H1 (cell line): ENCODE measurements around the gene TARDBP. TPM values are rescaled to one million over a fixed set of nuclear protein-coding genes. Genes with fewer than 3 reads are reported as not detected.
"Not testable (repeated sequence)": the region's sequence is repeated elsewhere in the genome, so short reads cannot be mapped to it uniquely, and the experiment has no call there.

Experiments
- CTCF ChIA-PET: fragments of 300-600 bp; sonication (Branson Sonifier 250); formaldehyde crosslinking; loops from one replicate; lab custom pipeline; 2021; ENCODE audit not compliant: partially characterized antibody; lab: Charles Lee
- POLR2A ChIA-PET: fragments of 300-600 bp; sonication (Branson Sonifier 250); formaldehyde crosslinking; loops from one replicate; lab custom pipeline; 2021; ENCODE audit warnings: inconsistent platforms; ENCODE audit not compliant: partially characterized antibody; lab: Charles Lee
- DNase-seq, 2 experiments: peaks; one replicate each; pipeline versions ENCODE4 v3.0.0 to v3.0.0-alpha.2; 2010 to 2022; ENCODE audit warnings: low spot score in 2 of 2, low read depth in 1 of 2, mixed read lengths in 1 of 2
- FAIRE-seq: peaks from 2 replicates; lab custom pipeline; 2011; peaks lifted over from hg19 to GRCh38; lab: Jason Lieb, UNC
- H2AFZ ChIP-seq: 2 replicates; pipeline ENCODE4 v1.8.1; 2012; ENCODE audit warnings: low read length, inconsistent platforms
- H2AK5ac ChIP-seq: 2 replicates; pipeline ENCODE4 v1.6.1; 2013; ENCODE audit warnings: low read depth, low read length
- H2BK120ac ChIP-seq: replicated peaks from 2 replicates; pipeline ENCODE3; 2013; ENCODE audit warnings: low read depth, low read length, inconsistent platforms
- H2BK12ac ChIP-seq: 2 replicates; pipeline ENCODE4 v1.6.1; 2013; ENCODE audit warnings: low read depth, low read length
- H2BK15ac ChIP-seq: 2 replicates; pipeline ENCODE4 v1.6.1; 2013; ENCODE audit warnings: low read length
- H2BK20ac ChIP-seq: 2 replicates; pipeline ENCODE4 v1.6.1; 2013; ENCODE audit warnings: low read length
- H2BK5ac ChIP-seq: 2 replicates; pipeline ENCODE4 v1.6.1; 2013; ENCODE audit warnings: low read depth, low read length
- H3K14ac ChIP-seq: 2 replicates; pipeline ENCODE4 v1.6.1; 2013; ENCODE audit warnings: inconsistent platforms; ENCODE audit not compliant: insufficient read length
- H3K18ac ChIP-seq: 2 replicates; pipeline ENCODE4 v1.6.1; 2013; ENCODE audit warnings: low read length; ENCODE audit errors: extremely low read depth
- H3K23ac ChIP-seq: 2 replicates; pipeline ENCODE4 v1.6.1; 2013; ENCODE audit warnings: inconsistent platforms; ENCODE audit not compliant: insufficient read length
- H3K23me2 ChIP-seq: 2 replicates; pipeline ENCODE4 v1.6.1; 2013; ENCODE audit warnings: low read depth, low read length
- H3K27ac ChIP-seq: 2 replicates; pipeline ENCODE4 v1.6.1; 2011; ENCODE audit warnings: low read depth, low read length, inconsistent platforms
- H3K27me3 ChIP-seq, 4 experiments: replicated peaks in 1 of 4; 1 replicate in 1 of 4; 2 replicates in 3 of 4; pipeline versions ENCODE4 v1.6.1 to v1.8.1; 2011 to 2013; ENCODE audit warnings: low read length in 3 of 4, mild to moderate bottlenecking in 3 of 4, inconsistent platforms in 2 of 4, mixed read lengths in 2 of 4, moderate library complexity in 1 of 4; ENCODE audit not compliant: control insufficient read depth in 3 of 4, insufficient read depth in 3 of 4; ENCODE audit errors: extremely low read depth in 1 of 4
- H3K36me3 ChIP-seq, 4 experiments: 2 replicates each; pipeline versions ENCODE4 v1.6.1 to v1.8.1; 2011 to 2013; ENCODE audit warnings: mild to moderate bottlenecking in 4 of 4, low read length in 3 of 4, moderate library complexity in 2 of 4, control low read depth in 1 of 4, inconsistent platforms in 1 of 4; ENCODE audit not compliant: insufficient read depth in 4 of 4, control insufficient read depth in 2 of 4
- H3K4ac ChIP-seq: replicated peaks from 2 replicates; pipeline ENCODE3; 2013; ENCODE audit warnings: low read length, low read depth, mixed read lengths, inconsistent platforms; ENCODE audit not compliant: insufficient read length
- H3K4me1 ChIP-seq, 4 experiments: replicated peaks in 1 of 4; 1 replicate in 1 of 4; 2 replicates in 3 of 4; pipeline versions ENCODE4 v1.6.1 to v1.8.1; 2011 to 2013; ENCODE audit warnings: low read length in 3 of 4, inconsistent platforms in 2 of 4, mixed read lengths in 1 of 4; ENCODE audit not compliant: insufficient read depth in 4 of 4, control insufficient read depth in 3 of 4
- H3K4me2 ChIP-seq, 2 experiments: 2 replicates each; pipeline versions ENCODE4 v1.6.1 to v1.8.1; 2011 to 2013; ENCODE audit warnings: low read depth in 2 of 2, low read length in 2 of 2, control low read depth in 1 of 2, inconsistent platforms in 1 of 2, mild to moderate bottlenecking in 1 of 2; ENCODE audit not compliant: insufficient read depth in 1 of 2
- H3K4me3 ChIP-seq, 4 experiments: fragments of 200-600, 300-600 bp in 1 of 4; sonication (generic), shearing (Covaris generic), sonication (Bioruptor Twin) in 1 of 4; 2 replicates each; pipeline versions ENCODE4 v1.5.1 to v1.8.1; 2011 to 2016; ENCODE audit warnings: low read length in 4 of 4, low read depth in 3 of 4, control low read depth in 2 of 4, inconsistent platforms in 2 of 4, mild to moderate bottlenecking in 2 of 4, mixed read lengths in 1 of 4, moderate library complexity in 1 of 4; ENCODE audit not compliant: insufficient read depth in 2 of 4; ENCODE audit errors: extremely low read depth in 1 of 4
- H3K56ac ChIP-seq: replicated peaks from 2 replicates; pipeline ENCODE3; 2013; ENCODE audit warnings: low read depth, mild to moderate bottlenecking, mixed read lengths, low read length, inconsistent platforms; ENCODE audit not compliant: insufficient read length
- H3K79me1 ChIP-seq: 2 replicates; pipeline ENCODE4 v1.6.1; 2013; ENCODE audit warnings: low read depth, low read length, control low read depth
- H3K79me2 ChIP-seq, 2 experiments: 2 replicates each; pipeline versions ENCODE4 v1.6.1 to v1.8.1; 2012 to 2013; ENCODE audit warnings: low read length in 2 of 2, mild to moderate bottlenecking in 2 of 2, inconsistent platforms in 1 of 2; ENCODE audit not compliant: insufficient read depth in 2 of 2, control insufficient read depth in 1 of 2
- H3K9ac ChIP-seq, 4 experiments: replicated peaks in 1 of 4; 1 replicate in 1 of 4; 2 replicates in 3 of 4; pipeline versions ENCODE4 v1.6.1 to v1.8.1; 2011 to 2013; ENCODE audit warnings: low read depth in 3 of 4, low read length in 3 of 4, control low read depth in 2 of 4, mild to moderate bottlenecking in 2 of 4, moderate library complexity in 2 of 4, inconsistent platforms in 1 of 4; ENCODE audit errors: extremely low read depth in 1 of 4
- H3K9me3 ChIP-seq, 2 experiments: 2 replicates each; pipeline versions ENCODE4 v1.6.1 to v1.8.1; 2012 to 2013; ENCODE audit warnings: mild to moderate bottlenecking in 2 of 2, moderate library complexity in 2 of 2, control low read depth in 1 of 2, inconsistent platforms in 1 of 2, low read depth in 1 of 2, low read length in 1 of 2, mixed read lengths in 1 of 2; ENCODE audit not compliant: insufficient read depth in 2 of 2
- H4K20me1 ChIP-seq, 2 experiments: replicated peaks in 1 of 2; 2 replicates each; pipeline versions ENCODE3 to v1.8.1; 2011 to 2013; ENCODE audit warnings: inconsistent platforms in 2 of 2, low read length in 2 of 2, mild to moderate bottlenecking in 1 of 2; ENCODE audit not compliant: insufficient read depth in 2 of 2, control insufficient read depth in 1 of 2
- H4K5ac ChIP-seq: 2 replicates; pipeline ENCODE4 v1.6.1; 2013; ENCODE audit warnings: low read length, low read depth, mixed read lengths, inconsistent platforms; ENCODE audit not compliant: insufficient read length
- H4K8ac ChIP-seq: 2 replicates; pipeline ENCODE4 v1.8.0; 2013; ENCODE audit warnings: mild to moderate bottlenecking, moderate library complexity, low read length, inconsistent platforms; ENCODE audit not compliant: insufficient read depth; ENCODE audit errors: extremely low read depth
- H4K91ac ChIP-seq: replicated peaks from 2 replicates; pipeline ENCODE3; 2013; ENCODE audit warnings: low read length, mixed read lengths, inconsistent platforms; ENCODE audit not compliant: insufficient read length
- RAD21 ChIP-seq, 2 experiments: IDR thresholded peaks in 1 of 2; conservative IDR thresholded peaks in 1 of 2; 2 replicates each; pipeline ENCODE4 v1.6.1; 2011; ENCODE audit warnings: low read depth in 2 of 2, low read length in 2 of 2, improper control_type of control experiment in 1 of 2, inconsistent platforms in 1 of 2, mild to moderate bottlenecking in 1 of 2, moderate library complexity in 1 of 2
- SIN3A ChIP-seq, 2 experiments: IDR thresholded peaks in 1 of 2; conservative IDR thresholded peaks in 1 of 2; 2 replicates each; pipeline ENCODE4 v1.6.1; 2011 to 2012; ENCODE audit warnings: low read length in 2 of 2, improper control_type of control experiment in 1 of 2, low read depth in 1 of 2, mild to moderate bottlenecking in 1 of 2
- SP2 ChIP-seq: IDR thresholded peaks from 2 replicates; pipeline ENCODE4 v1.6.1; 2012; ENCODE audit warnings: mild to moderate bottlenecking, low read length, inconsistent platforms
- WGBS, 2 experiments: shearing (Covaris generic) in 1 of 2; methylation state at CpG; one replicate each; pipeline versions ENCODE4 v1.1.6 to v1.1.7; 2013 to 2015; ENCODE audit warnings: low lambda C conversion rate in 2 of 2, mixed read lengths in 2 of 2, inconsistent platforms in 1 of 2, low coverage in 1 of 2, missing lambda C conversion rate in 1 of 2; ENCODE audit not compliant: insufficient replicate concordance in 2 of 2, insufficient coverage in 1 of 2, insufficient read length in 1 of 2; ENCODE audit errors: extremely low coverage in 1 of 2, missing lambda C conversion rate in 1 of 2; 5-methylcytosine and 5-hydroxymethylcytosine counted together
- polyA plus RNA-seq, 7 experiments: library from polyadenylated mRNA; depleted of rRNA in 3 of 7; stranded (reverse) in 5 of 7; unstranded in 2 of 7; fragments of >200 nt in 5 of 7; fragments of 200-250 nt in 2 of 7; gene quantifications; 1 replicate in 5 of 7; 2 replicates in 1 of 7; 4 replicates in 1 of 7; pipeline versions ENCODE4 v1.2.1 to v1.2.3, GENCODE V29; 2011 to 2013; ENCODE audit warnings: missing spikeins in 2 of 7, mixed read lengths in 2 of 7
- total RNA-seq: library from RNA; stranded (reverse); fragmentation: NEBNext Ultra II Directional; extraction: Animal tissue kit (Norgen Biotek cat#: 25700); gene quantifications from 2 replicates; pipeline ENCODE4 v1.2.1, GENCODE V29; 2021
- TF ChIP-seq, protein P1 (sequence below), 3 experiments: IDR thresholded peaks; 1 replicate in 2 of 3; 2 replicates in 1 of 3; pipeline versions ENCODE4 v1.5.1 to v1.6.1; 2011; ENCODE audit warnings: low read length in 3 of 3, mild to moderate bottlenecking in 3 of 3, inconsistent platforms in 2 of 3, low read depth in 1 of 3, moderate library complexity in 1 of 3; ENCODE audit not compliant: insufficient read depth in 1 of 3; ENCODE audit errors: control extremely low read depth in 1 of 3

The TARDBP gene
- total and polyA plus RNA-seq, 2 of the 8 experiments (the other 6 are each of a cell fraction or from before 2014, with no cell fraction given), result 144 to 240 TPM

DNA sequence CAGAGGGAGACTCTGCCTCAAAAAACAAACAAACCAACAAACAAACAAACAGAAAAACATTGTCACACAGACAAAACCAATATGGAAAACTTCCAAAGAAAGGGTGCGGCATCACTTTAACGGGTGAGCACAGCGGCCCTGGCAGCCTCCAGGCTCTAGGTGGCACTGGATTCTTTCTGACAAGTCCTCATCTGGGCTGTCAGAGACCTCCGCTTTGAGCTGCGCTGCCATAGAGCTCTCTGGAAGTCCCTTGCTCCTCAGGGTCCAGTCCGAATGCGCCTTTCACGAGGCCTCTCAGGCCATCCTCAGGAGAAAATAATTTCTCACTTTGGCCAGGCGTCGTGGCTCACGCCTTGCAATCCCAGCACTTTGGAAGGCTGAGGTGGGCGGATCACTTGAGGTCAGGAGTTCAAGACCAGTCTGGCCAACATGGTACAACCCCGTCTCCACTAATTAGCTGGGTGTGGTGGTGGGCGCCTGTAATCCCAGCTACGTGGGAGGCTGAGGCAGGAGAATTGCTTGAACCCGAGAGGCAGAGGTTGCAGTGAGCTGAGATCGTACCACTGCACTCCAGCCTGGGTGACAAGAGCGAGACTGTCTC is 51.6 kb downstream of the TARDBP start:
- CTCF ChIA-PET, result interaction anchor here (0.7 to 8.6 kb wide), 11 partner anchors 9 to 619 kb away, joined by 3 to 115 read pairs (median 3); partner anchors contain the start of gene EXOSC10
- WGBS, 2 experiments, result 89% methylated on average over 16 of the region's 18 CpGs; no CpG with 5 or more reads in 1 of the 2 experiments

More for the DNA sequence above, 51.6 kb downstream of the TARDBP start:
- not testable (repeated sequence) for H4K91ac ChIP-seq, H3K23ac ChIP-seq, H3K4me2 ChIP-seq, H4K5ac ChIP-seq, H2BK12ac ChIP-seq, H2BK120ac ChIP-seq, H3K18ac ChIP-seq, H2AK5ac ChIP-seq, H2AFZ ChIP-seq, FAIRE-seq, H3K4me1 ChIP-seq, H3K9ac ChIP-seq, H2BK5ac ChIP-seq, H3K4me3 ChIP-seq, H3K9me3 ChIP-seq, H3K14ac ChIP-seq, H3K56ac ChIP-seq, DNase-seq, H3K27me3 ChIP-seq, H4K20me1 ChIP-seq, H3K79me1 ChIP-seq, H4K8ac ChIP-seq, H3K23me2 ChIP-seq, H2BK20ac ChIP-seq, H3K27ac ChIP-seq, H2BK15ac ChIP-seq, H3K4ac ChIP-seq
- peaks cover 0 to 10% of the 10 kb centered on the region in 2 experiments; a peak in 2 of 4 replicates for H3K79me2 ChIP-seq
- TF ChIP-seq, protein P1, sequence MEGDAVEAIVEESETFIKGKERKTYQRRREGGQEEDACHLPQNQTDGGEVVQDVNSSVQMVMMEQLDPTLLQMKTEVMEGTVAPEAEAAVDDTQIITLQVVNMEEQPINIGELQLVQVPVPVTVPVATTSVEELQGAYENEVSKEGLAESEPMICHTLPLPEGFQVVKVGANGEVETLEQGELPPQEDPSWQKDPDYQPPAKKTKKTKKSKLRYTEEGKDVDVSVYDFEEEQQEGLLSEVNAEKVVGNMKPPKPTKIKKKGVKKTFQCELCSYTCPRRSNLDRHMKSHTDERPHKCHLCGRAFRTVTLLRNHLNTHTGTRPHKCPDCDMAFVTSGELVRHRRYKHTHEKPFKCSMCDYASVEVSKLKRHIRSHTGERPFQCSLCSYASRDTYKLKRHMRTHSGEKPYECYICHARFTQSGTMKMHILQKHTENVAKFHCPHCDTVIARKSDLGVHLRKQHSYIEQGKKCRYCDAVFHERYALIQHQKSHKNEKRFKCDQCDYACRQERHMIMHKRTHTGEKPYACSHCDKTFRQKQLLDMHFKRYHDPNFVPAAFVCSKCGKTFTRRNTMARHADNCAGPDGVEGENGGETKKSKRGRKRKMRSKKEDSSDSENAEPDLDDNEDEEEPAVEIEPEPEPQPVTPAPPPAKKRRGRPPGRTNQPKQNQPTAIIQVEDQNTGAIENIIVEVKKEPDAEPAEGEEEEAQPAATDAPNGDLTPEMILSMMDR (IDR thresholded peaks at IDR 0.05; ENCODE audit: control extremely low read depth in 1 of 3, insufficient read depth in 1 of 3, low read depth in 1 of 3, low read length in 3 of 3), result peak; percentile 25 to 62 (median 45); a peak in 3 of 4 replicates
- peak in 1 of 2 experiments; percentile 23; a peak in 3 of 4 replicates for TF ChIP-seq RAD21 (IDR thresholded peaks at IDR 0.05 in 1 of 2, conservative IDR thresholded peaks at IDR 0.05 in 1 of 2; ENCODE audit: low read depth in 2 of 2, low read length in 2 of 2)
- peak in 1 of 2 experiments; percentile 62; a peak in 1 of 4 replicates for TF ChIP-seq SIN3A (conservative IDR thresholded peaks at IDR 0.05 in 1 of 2, IDR thresholded peaks at IDR 0.05 in 1 of 2; ENCODE audit: low read depth in 1 of 2, low read length in 2 of 2)
- TF ChIP-seq SP2, result peak; percentile 19; the same call in 1 of the 2 replicates
- POLR2A ChIA-PET, result interaction anchor here (0.6 to 6.5 kb wide), 10 partner anchors 10 to 266 kb away, joined by 3 to 44 read pairs (median 5); partner anchors contain the start of genes EXOSC10 and TARDBP
- H3K36me3 ChIP-seq, result peaks cover 15 to 39% (median 34%) of the 10 kb centered on the region in 4 experiments
